Measurements from ENCODE around the gene AQP6.

AQP6 gene

DNA sequence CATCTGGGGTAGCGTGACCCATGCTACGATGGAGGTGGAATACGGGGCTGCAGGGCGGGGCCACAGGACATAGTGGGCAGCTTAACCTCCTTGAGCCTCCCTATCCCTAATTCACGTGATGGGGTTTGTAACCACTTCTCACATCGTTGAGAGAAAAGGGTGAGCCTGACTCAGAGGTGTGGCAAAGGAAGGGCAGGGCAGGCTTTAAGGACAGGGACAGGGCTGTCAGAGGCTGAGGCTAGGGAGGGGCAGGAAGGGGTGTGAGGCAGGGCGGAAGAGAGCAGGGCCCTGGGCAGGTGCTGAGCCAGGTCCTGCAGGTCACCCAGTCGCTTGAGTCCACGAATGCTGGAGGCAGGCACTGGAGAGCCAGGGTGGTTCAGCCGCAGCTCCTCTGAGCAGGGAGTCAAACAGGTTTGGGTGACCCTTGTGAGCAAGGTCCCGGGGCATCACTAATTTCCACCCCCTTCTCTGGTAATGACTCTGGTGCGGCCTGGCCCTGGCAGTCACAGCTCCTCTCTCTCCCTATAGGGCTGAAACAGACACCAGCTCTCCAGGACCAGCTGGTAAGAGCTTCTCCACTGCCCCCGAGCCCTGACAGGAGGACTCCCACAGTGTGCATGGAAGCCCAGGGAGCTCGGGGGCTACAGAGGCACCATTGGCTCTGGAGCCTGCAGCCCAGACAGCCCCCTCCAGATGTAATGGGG, 29.7 kb upstream of the AQP6 start:
- in situ Hi-C loops (cut with MboI; ENCODE audit: low sequenced_read_pairs), result no loop called here

GRCh38 chr12:49943625-49943960, 29.2 kb upstream of the AQP6 start:
- in situ Hi-C loops (cut with MboI; ENCODE audit: low sequenced_read_pairs), result no loop called here

DNA sequence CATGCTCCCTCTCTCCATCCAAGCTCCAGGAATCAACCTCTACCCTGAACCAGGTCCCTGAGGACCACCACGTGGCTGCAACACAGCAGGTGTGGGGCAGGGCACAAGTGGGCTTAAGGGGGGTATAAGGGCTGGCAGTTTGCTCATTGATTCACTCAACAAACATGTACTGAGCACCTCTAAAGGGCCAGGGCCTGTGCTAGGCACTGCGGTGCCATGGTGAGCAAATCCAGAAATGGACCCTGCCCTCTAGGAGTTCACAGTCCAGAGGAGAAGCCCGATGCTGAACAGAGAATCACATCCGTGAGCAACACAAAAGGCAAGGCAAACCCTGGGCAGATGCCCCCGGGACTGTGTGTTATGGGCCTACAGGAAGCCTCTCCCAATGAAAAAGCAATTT, 28.7 kb upstream of the AQP6 start:
- in situ Hi-C loops (cut with MboI; ENCODE audit: low sequenced_read_pairs), result no loop called here

DNA sequence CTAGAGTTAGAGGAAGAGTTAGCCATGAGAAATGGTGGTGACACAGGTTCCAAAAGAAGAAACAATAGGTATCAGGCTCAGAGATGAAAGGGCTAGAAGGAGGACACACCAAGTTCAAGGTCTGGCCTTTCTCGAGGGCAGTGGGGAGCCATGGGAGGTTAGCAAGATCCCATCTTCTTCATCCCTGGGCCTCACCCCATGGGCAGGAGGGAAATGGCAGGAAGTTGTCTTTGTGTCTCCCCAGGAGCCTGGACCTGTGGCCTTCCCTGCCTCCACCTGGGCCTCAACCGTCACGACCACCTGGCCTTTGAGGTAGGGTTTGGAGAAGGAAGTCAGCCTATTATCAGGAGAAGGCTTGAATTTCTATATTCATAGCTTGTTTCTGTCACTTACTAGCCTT, 28.0 kb upstream of the AQP6 start:
- in situ Hi-C loops (cut with MboI; ENCODE audit: low sequenced_read_pairs), result no loop called here

DNA sequence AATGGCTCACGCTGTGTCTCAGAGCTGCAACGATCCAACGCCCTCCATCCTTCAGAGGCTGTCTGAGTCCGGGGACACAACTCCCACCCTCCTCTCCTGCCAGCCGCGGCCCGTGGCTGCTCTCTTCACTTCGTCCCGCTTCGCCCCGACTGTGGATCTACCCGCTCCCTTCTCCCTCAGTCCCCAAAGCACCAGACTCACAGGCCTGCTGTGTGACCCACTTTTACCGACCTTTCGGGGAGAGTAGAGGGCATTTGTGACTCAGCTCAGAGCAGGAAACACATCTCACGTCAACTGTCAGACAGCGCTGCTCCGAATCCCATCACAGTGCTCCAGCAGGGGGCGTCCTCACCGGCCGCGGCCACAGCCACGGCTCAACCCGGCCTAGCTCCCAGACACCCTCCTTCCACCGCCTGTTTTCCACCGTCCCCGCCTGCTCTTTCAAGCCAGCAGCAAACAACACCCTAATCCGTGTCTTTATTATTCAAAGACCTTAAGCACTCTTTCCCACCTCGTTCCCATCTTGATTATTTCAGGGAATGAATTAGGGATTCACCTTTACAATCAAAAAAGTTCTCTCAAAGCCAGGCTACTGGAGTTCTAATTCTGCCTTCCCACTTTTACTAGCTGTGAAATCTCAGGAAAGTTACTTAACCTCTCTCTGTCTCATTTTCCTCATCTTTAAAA, 27.2 kb upstream of the AQP6 start:
- in situ Hi-C loops (cut with MboI; ENCODE audit: low sequenced_read_pairs), result no loop called here

- in situ Hi-C loops (cut with MboI; ENCODE audit: low sequenced_read_pairs), result no loop called here
Observed at GRCh38 chr12:49946086-49946485, 26.7 kb upstream of the AQP6 start.

DNA sequence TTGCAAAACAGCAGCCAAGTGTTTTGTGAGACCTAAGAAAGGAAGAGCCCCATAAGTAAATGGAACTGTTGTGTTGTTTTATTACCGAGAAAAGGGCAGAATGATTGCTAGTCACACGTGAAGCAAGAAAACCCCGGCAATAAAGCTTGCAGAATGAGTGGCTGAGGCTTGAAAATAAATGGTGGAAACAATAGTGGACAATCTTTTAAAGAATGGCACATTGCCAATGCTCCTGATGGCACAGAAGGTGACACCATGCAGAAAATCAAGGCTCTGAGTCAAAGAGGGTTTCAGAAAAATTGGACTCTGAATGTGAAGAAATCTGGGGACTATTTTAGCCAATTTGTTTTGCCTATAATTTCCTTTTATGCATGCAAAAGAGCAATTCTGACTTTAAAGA, 26.2 kb upstream of the AQP6 start:
- in situ Hi-C loops (cut with MboI; ENCODE audit: low sequenced_read_pairs), result no loop called here

- in situ Hi-C loops (cut with MboI; ENCODE audit: low sequenced_read_pairs), result no loop called here
Observed at GRCh38 chr12:49947593-49948226, 25.0 kb upstream of the AQP6 start.

GRCh38 chr12:49948866-49949845, 23.6 kb upstream of the AQP6 start:
- in situ Hi-C loops (cut with MboI; ENCODE audit: low sequenced_read_pairs), result no loop called here

DNA sequence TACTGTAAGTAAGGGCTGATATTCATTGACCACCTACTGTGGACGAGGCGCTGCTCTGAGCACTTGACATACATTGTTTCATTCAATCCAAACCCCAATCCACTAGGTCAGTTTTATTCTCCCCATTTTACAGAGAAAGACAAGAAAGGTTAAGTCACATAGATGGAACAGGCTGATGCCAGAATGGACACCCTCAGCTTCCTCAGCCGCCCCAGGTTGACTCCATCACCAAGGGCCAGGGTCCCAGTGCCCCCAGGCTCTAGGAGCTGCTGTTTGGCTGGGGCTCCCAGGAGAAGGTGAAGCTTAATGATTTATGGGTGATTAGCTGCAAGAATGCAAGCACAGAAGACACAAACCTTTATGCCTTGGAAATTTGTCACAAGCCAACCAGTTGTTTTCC, 22.9 kb upstream of the AQP6 start:
- in situ Hi-C loops (cut with MboI; ENCODE audit: low sequenced_read_pairs), result no loop called here

DNA sequence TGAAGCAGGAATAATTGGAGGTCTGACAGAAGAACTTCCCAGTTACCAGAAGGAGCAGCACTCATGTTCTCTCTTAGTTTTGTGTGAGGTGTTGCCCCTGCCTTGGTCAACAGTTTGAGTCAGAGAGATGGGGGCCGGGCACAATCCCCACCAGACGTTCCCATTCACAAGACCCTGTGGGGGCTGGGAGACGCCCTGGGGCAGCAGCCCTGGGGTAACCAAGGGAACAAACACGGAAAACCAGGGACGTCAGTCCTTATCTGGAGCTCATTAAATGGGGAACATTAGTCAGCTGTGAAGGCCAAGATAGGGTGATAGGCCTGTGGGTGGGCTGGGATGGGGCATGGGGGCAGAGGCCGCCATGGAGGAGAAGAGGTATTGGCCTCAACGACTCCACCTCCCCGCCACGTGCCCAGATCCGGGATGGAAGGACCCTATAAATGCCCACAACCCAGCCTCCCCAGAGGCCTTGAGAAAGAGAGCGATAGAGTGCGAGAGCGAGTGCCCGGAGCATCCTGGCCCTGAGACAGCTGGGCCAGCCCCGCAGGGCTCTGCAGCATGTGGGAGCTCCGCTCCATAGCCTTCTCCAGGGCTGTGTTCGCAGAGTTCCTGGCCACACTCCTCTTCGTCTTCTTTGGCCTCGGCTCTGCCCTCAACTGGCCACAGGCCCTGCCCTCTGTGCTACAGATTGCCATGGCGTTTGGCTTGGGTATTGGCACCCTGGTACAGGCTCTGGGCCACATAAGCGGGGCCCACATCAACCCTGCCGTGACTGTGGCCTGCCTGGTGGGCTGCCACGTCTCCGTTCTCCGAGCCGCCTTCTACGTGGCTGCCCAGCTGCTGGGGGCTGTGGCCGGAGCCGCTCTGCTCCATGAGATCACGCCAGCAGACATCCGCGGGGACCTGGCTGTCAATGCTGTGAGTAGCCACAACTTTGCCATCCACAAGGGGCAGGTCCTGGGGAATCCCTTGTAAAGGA, 22.2 kb upstream of the AQP6 start, which contains the start of gene AQP2:
Gene AQP2 (plus strand): TSS at position 465 of the 979 bp plus-strand sequence. CDS start 94 bp downstream, at position 559.
- in situ Hi-C loops (cut with MboI; ENCODE audit: low sequenced_read_pairs), result no loop called here

- in situ Hi-C loops (cut with MboI; ENCODE audit: low sequenced_read_pairs), result no loop called here
Observed at GRCh38 chr12:49951411-49952240, 21.1 kb upstream of the AQP6 start.

DNA sequence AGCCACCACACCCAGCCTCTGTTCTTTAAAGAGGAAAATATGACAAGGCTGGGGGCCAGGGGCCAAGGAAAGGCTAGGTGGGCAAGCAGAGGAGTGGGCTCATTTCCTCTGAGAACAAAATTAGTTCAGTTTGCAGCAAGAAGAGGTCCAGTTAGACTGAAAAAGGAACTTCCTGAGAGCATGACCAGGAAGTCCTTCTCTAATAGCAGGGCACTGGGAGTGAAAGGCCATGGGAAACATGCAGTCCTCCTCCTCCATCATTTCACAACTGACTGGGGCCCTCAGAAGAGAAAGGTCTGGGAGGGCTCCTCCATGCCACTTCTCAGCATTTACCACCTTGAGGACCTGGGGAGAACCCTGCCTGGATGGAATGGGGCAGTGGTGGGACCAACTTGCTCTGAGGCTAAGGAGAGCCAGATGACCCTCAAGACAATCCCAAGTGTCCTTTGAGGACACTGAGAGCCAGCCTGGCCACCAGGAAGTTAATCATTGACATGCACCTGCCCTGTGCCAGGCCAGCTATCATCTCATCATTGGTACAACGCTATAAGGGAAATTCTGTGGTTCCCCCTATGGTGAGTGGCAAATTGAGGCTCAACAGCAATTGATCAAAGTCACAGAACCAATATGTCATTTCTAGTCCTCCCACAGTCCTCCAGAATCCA, 20.2 kb upstream of the AQP6 start:
- in situ Hi-C loops (cut with MboI; ENCODE audit: low sequenced_read_pairs), result no loop called here

DNA sequence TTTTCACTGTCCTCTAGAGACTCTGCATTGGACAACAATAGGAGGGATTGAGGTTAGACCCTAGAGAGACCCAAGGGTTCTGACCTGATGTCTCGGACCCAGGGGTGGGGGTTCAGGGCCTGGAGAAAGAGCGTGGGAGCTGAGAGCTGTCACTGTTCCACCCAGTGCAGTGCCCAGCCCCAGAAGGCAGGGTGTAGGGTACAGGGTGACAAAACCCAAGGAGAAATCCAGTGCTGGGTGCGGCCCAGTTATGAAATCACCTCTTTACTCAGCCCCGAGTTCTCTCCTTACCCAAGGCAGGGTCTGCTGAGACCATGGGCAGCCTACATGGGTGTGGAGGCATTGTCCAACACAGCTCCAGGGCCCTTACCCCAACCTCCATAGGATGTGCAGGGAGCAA, 19.6 kb upstream of the AQP6 start:
- in situ Hi-C loops (cut with MboI; ENCODE audit: low sequenced_read_pairs), result no loop called here

GRCh38 chr12:49953961-49954846, 18.5 kb upstream of the AQP6 start:
- in situ Hi-C loops (cut with MboI; ENCODE audit: low sequenced_read_pairs), result no loop called here

DNA sequence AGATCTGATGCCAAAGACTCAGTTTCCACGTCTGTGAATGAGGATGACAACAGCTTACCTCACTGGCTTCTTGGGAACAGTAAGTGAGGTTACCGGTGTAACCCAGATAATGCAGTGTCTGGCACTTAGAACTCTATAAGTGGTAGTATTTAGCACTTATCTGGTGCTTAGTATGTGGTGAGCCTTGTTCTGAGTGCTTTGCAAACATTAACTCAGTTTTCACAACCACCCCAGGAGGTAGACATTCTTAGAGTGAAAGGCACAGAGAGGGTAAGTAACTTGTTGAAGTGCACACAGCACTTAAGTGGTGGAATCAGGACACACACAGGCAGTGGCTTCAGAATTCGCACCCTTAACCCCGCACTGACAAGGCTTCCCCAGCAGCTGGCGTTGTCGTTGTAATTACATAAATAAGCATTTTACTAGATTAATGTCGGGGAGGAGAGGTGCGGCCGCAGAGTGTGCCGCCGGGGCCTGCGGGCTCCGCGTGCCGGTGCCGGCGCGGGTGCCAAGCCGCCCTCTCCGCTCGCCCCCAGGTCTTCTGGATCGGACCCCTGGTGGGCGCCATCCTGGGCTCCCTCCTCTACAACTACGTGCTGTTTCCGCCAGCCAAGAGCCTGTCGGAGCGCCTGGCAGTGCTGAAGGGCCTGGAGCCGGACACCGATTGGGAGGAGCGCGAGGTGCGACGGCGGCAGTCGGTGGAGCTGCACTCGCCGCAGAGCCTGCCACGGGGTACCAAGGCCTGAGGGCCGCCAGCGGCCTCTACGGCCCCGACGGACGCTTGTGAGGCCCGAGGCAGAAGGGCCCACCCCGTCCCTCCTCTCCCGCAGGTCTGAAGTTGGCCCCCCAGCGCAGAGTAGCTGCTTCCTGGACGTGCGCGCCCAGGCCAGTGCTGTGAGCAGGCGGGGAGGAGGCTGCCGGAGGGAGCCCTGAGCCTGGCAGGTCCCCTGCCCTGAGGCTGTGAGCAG, 17.6 kb upstream of the AQP6 start:
- in situ Hi-C loops (cut with MboI; ENCODE audit: low sequenced_read_pairs), result no loop called here

All from hTERT RPE-1 (cell line).